CD4-positive, alpha-beta T cell (primary cell): ENCODE results near the gene ST6GAL1. TPM values are rescaled to one million over a fixed set of nuclear protein-coding genes. Genes with fewer than 3 reads are reported as not detected.

Source experiments
- ATAC-seq: fragments of 200-7000 bp; cut with Tn5 transposase; one replicate; pipeline ENCODE4 v1.10.0; 2022; ENCODE audit warnings: mild to moderate bottlenecking; ENCODE audit not compliant: poor library complexity
- CTCF ChIA-PET: fragments of 350-600 bp; sonication (Branson Sonifier 250); formaldehyde crosslinking; loops from one replicate; lab custom pipeline; 2021; ENCODE audit warnings: antibody characterized with exemption, inconsistent platforms; lab: Charles Lee
- POLR2A ChIA-PET: fragments of 350-600 bp; sonication (Branson Sonifier 250); formaldehyde crosslinking; loops from one replicate; lab custom pipeline; 2021; ENCODE audit warnings: antibody characterized with exemption, inconsistent platforms; lab: Charles Lee
- DNase-seq, 14 experiments: peaks; one replicate each; pipeline ENCODE4 v3.0.0-alpha.2; 2013 to 2020; ENCODE audit warnings: mixed read lengths in 2 of 14
- H3K27ac ChIP-seq, 2 donors: one replicate each; pipeline versions ENCODE4 v1.5.1 to v1.7.0; 2013; ENCODE audit warnings: low read length in 2 of 2, low read depth in 1 of 2, mild to moderate bottlenecking in 1 of 2
- H3K27me3 ChIP-seq, 2 experiments: 1 replicate in 1 of 2; 2 replicates in 1 of 2; pipeline versions ENCODE4 v1.6.1 to v1.7.0; 2013; ENCODE audit warnings: low read length in 2 of 2, control low read depth in 1 of 2, mild to moderate bottlenecking in 1 of 2, moderate library complexity in 1 of 2; ENCODE audit not compliant: insufficient read depth in 2 of 2, control insufficient read depth in 1 of 2
- H3K36me3 ChIP-seq: one replicate; pipeline ENCODE4 v1.6.1; 2013; ENCODE audit warnings: low read length, control low read depth; ENCODE audit not compliant: insufficient read depth
- H3K4me1 ChIP-seq: one replicate; pipeline ENCODE4 v1.6.1; 2013; ENCODE audit warnings: low read length, control low read depth; ENCODE audit not compliant: insufficient read depth
- H3K4me3 ChIP-seq: one replicate; pipeline ENCODE4 v1.5.1; 2013; ENCODE audit warnings: mild to moderate bottlenecking, low read length, moderate library complexity
- H3K9me3 ChIP-seq, 2 experiments: 1 replicate in 1 of 2; 2 replicates in 1 of 2; pipeline versions ENCODE4 v1.6.1 to v1.7.0; 2013; ENCODE audit warnings: low read length in 2 of 2, mild to moderate bottlenecking in 2 of 2, control low read depth in 1 of 2, moderate library complexity in 1 of 2; ENCODE audit not compliant: control insufficient read depth in 1 of 2, insufficient read depth in 1 of 2
- H3K27ac Mint-ChIP-seq: one replicate; pipeline ENCODE4 v1.8.0; 2020; ENCODE audit warnings: mixed read lengths
- H3K27me3 Mint-ChIP-seq: one replicate; pipeline ENCODE4 v1.8.0; 2021; ENCODE audit warnings: mixed read lengths
- H3K36me3 Mint-ChIP-seq: one replicate; pipeline ENCODE4 v1.8.0; 2021; ENCODE audit warnings: low read depth, mixed read lengths
- H3K4me1 Mint-ChIP-seq: one replicate; pipeline ENCODE4 v1.8.0; 2021; ENCODE audit warnings: low read depth, mixed read lengths
- H3K4me3 Mint-ChIP-seq: one replicate; pipeline ENCODE4 v1.8.0; 2020; ENCODE audit warnings: mild to moderate bottlenecking, mixed read lengths
- H3K9me3 Mint-ChIP-seq: one replicate; pipeline ENCODE4 v1.8.0; 2020; ENCODE audit warnings: mixed read lengths
- intact Hi-C, 2 experiments: fragments of 100-400 bp; cut with DNase I in 1 of 2; cut with micrococcal nuclease in 1 of 2; formaldehyde crosslinking; loops; one replicate each; pipeline versions ENCODE4 v1.15.1 to v1.9.0; 2023 to 2025; cut with DNase I, micrococcal nuclease
- total RNA-seq, 174 experiments: library from RNA in 2 of 174; stranded (reverse) in 2 of 174; gene quantifications; one replicate each; pipeline ENCODE4 v1.2.3 and lab custom pipeline; 2021 to 2026
- TF ChIP-seq, protein P1 (sequence below): fragments of 200-600 bp; IDR thresholded peaks from one replicate; pipeline ENCODE4 v1.8.0; 2022; ENCODE audit warnings: antibody characterized with exemption, mild to moderate bottlenecking

The ST6GAL1 gene
- total RNA-seq, 2 experiments from 2014 or later = 27.6 to 29.1 TPM

GRCh38 chr3:187011915-187012314 lies 81.6 kb downstream of the ST6GAL1 start:
- H3K36me3 Mint-ChIP-seq = peaks cover 43% of the 10 kb centered on the region

GRCh38 chr3:187012609-187013051 lies 82.3 kb downstream of the ST6GAL1 start:
- DNase-seq (peak in 13 of 14 experiments; percentile 29 to 74 (median 56)), ATAC-seq (peak; percentile 92)
- Histone ChIP-seq H3K27me3 (no peaks in the 10 kb centered on the region), H3K4me1 (peaks cover 53% of the 10 kb centered on the region), H3K4me3 (peak overlapping the region; percentile 21), H3K9me3 (no peaks in the 10 kb centered on the region), H3K27ac (peak overlapping the region; percentile 71 to 72), H3K36me3 (peaks cover 28% of the 10 kb centered on the region)
- Mint-ChIP-seq H3K4me3 (peak overlapping the region; percentile 81), H3K4me1 (peaks cover 63% of the 10 kb centered on the region), H3K27ac (peak overlapping the region; percentile 93), H3K9me3 (no peaks in the 10 kb centered on the region), H3K27me3 (no peaks in the 10 kb centered on the region), H3K36me3 (peaks cover 42% of the 10 kb centered on the region)
- intact Hi-C loops = loop anchor here in 1 of 2 experiments (2.0 kb wide), 1 partner anchor 14 kb away; no protein-coding TSS in a partner anchor
- ChIA-PET POLR2A (interaction anchor here (0.6 to 3.6 kb wide), 5 partner anchors 9 to 228 kb away, joined by 3 to 47 read pairs (median 4); no protein-coding TSS in a partner anchor), CTCF (interaction anchor here (0.7 kb wide), 1 partner anchor 16 kb away, joined by 3 read pairs; no protein-coding TSS in a partner anchor)
- TF ChIP-seq, protein P1, sequence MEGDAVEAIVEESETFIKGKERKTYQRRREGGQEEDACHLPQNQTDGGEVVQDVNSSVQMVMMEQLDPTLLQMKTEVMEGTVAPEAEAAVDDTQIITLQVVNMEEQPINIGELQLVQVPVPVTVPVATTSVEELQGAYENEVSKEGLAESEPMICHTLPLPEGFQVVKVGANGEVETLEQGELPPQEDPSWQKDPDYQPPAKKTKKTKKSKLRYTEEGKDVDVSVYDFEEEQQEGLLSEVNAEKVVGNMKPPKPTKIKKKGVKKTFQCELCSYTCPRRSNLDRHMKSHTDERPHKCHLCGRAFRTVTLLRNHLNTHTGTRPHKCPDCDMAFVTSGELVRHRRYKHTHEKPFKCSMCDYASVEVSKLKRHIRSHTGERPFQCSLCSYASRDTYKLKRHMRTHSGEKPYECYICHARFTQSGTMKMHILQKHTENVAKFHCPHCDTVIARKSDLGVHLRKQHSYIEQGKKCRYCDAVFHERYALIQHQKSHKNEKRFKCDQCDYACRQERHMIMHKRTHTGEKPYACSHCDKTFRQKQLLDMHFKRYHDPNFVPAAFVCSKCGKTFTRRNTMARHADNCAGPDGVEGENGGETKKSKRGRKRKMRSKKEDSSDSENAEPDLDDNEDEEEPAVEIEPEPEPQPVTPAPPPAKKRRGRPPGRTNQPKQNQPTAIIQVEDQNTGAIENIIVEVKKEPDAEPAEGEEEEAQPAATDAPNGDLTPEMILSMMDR = no peak

More at GRCh38 chr3:187011915-187012314, 81.6 kb downstream of the ST6GAL1 start:
- POLR2A ChIA-PET = interaction anchor here (3.6 kb wide), 1 partner anchor 15 kb away, joined by 47 read pairs; no protein-coding TSS in a partner anchor
- Histone ChIP-seq H3K36me3 (peaks cover 23% of the 10 kb centered on the region), H3K9me3 (no peaks in the 10 kb centered on the region), H3K4me3 (no peak overlapping the region), H3K27ac (peak overlapping the region in 1 of 2 donors; percentile 71), H3K4me1 (peaks cover 55% of the 10 kb centered on the region), H3K27me3 (no peaks in the 10 kb centered on the region)
- no peaks in the 10 kb centered on the region for H3K27me3 Mint-ChIP-seq
- DNase-seq = no peak
- H3K4me3 Mint-ChIP-seq = peak overlapping the region; percentile 61
- TF ChIP-seq, protein P1 = no peak
- H3K4me1 Mint-ChIP-seq = peaks cover 67% of the 10 kb centered on the region
- peak overlapping the region; percentile 93 for H3K27ac Mint-ChIP-seq
- no peak for ATAC-seq
- intact Hi-C loops = loop anchor here in 1 of 2 experiments (2.0 kb wide), 1 partner anchor 15 kb away; no protein-coding TSS in a partner anchor
- CTCF ChIA-PET = interaction anchor here (1.0 to 1.2 kb wide), 2 partner anchors 15 to 153 kb away, joined by 3 to 5 read pairs; no protein-coding TSS in a partner anchor
- H3K9me3 Mint-ChIP-seq = no peaks in the 10 kb centered on the region

DNA sequence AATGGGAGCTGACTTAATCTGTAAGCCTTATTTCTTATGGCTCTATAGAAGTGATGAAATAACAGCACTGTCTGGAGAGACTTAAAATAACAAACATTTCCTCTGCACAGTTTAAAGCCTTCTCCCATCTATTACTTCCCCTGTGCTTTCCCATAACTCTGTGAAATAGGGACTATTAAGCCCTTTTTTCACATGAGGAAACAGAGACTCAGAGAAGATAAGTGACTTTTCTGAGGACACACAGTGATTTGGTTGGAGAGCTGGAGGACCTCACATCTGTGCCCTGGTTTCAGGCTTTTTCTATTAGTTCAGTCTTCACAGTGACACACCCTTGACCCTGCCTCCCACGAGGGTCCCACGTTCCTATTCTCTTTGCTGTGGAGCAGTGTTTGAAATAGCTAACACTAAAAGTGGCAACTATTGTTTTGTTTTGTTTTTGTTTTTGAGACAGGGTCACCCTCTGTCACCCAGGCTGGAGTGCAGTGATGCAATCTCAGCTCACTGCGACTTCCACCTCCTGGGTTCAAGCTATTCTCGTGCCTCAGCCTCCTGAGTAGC lies 82.9 kb downstream of the ST6GAL1 start:
- ATAC-seq (no peak), DNase-seq (no peak)
- TF ChIP-seq, protein P1 = no peak
- Histone ChIP-seq H3K9me3 (no peaks in the 10 kb centered on the region), H3K4me3 (no peak overlapping the region), H3K4me1 (peaks cover 53% of the 10 kb centered on the region), H3K36me3 (peaks cover 34% of the 10 kb centered on the region), H3K27me3 (no peaks in the 10 kb centered on the region), H3K27ac (peak overlapping the region; percentile 28 to 71)
- H3K4me3 Mint-ChIP-seq = peak overlapping the region; percentile 81
- no peaks in the 10 kb centered on the region for H3K9me3 Mint-ChIP-seq
- peaks cover 42% of the 10 kb centered on the region for H3K36me3 Mint-ChIP-seq
- H3K4me1 Mint-ChIP-seq = peaks cover 60% of the 10 kb centered on the region
- POLR2A ChIA-PET = interaction anchor here (0.6 to 3.6 kb wide), 7 partner anchors 9 to 229 kb away, joined by 3 to 47 read pairs (median 4); no protein-coding TSS in a partner anchor
- H3K27me3 Mint-ChIP-seq = no peaks in the 10 kb centered on the region
- intact Hi-C loops = loop anchor here in 1 of 2 experiments (2.0 kb wide), 1 partner anchor 14 kb away; no protein-coding TSS in a partner anchor
- CTCF ChIA-PET = interaction anchor here (0.7 kb wide), 1 partner anchor 17 kb away, joined by 3 read pairs; no protein-coding TSS in a partner anchor
- H3K27ac Mint-ChIP-seq = peak overlapping the region; percentile 93
